Measurements from ENCODE around the gene WDPCP. TPM values are rescaled to one million over a fixed set of nuclear protein-coding genes. Genes with fewer than 3 reads are reported as not detected.

WDPCP gene
- total RNA-seq, 4 donors from 2014 or later, result 7.8 to 23.7 (median 10.7) TPM

DNA sequence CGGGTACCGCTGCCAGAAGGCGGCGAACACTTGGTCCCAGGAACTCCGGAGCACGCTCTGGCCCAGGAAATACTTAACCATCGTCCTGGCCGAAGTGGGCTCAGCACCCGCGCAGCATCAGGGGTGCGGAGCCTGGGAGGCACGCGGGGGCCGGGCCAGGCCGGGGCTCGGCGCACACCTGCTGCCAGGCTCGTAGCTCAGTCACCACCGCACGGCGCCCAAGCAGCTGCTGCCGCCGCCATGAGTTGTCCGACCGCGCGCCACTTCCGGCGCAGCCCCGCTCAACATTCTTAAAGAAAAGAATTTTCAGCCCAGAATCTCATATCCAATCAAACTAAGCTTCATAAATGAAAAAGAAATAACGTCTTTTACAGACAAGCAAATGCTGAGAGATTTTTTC lies 34.5 kb upstream of the WDPCP start:
- TF ChIP-seq POLR2AphosphoS5 (IDR thresholded peaks at IDR 0.05) (no peak), POLR2A (IDR thresholded peaks at IDR 0.05; ENCODE audit: low read depth) (no peak), EP300 (IDR thresholded peaks at IDR 0.05) (no peak)
- TF ChIP-seq, protein P1, sequence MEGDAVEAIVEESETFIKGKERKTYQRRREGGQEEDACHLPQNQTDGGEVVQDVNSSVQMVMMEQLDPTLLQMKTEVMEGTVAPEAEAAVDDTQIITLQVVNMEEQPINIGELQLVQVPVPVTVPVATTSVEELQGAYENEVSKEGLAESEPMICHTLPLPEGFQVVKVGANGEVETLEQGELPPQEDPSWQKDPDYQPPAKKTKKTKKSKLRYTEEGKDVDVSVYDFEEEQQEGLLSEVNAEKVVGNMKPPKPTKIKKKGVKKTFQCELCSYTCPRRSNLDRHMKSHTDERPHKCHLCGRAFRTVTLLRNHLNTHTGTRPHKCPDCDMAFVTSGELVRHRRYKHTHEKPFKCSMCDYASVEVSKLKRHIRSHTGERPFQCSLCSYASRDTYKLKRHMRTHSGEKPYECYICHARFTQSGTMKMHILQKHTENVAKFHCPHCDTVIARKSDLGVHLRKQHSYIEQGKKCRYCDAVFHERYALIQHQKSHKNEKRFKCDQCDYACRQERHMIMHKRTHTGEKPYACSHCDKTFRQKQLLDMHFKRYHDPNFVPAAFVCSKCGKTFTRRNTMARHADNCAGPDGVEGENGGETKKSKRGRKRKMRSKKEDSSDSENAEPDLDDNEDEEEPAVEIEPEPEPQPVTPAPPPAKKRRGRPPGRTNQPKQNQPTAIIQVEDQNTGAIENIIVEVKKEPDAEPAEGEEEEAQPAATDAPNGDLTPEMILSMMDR (IDR thresholded peaks at IDR 0.05), result no peak
- WGBS, result 95% methylated on average over 23 of the region's 31 CpGs
- intact Hi-C loops (cut with DNase I), result no loop called here
- H3K9me3 ChIP-seq, result no peaks in the 10 kb centered on the region
- H3K4me1 ChIP-seq, result no peaks in the 10 kb centered on the region
- H3K27me3 ChIP-seq, result peaks cover 0 to 13% (median 0%) of the 10 kb centered on the region in 4 donors
- H3K27ac ChIP-seq (replicated peaks in 1 of 4), result no peak overlapping the region
- no peak for DNase-seq (ENCODE audit: extremely low spot score)
- no peaks in the 10 kb centered on the region for H3K36me3 ChIP-seq
- no peak overlapping the region for H3K4me3 ChIP-seq

DNA sequence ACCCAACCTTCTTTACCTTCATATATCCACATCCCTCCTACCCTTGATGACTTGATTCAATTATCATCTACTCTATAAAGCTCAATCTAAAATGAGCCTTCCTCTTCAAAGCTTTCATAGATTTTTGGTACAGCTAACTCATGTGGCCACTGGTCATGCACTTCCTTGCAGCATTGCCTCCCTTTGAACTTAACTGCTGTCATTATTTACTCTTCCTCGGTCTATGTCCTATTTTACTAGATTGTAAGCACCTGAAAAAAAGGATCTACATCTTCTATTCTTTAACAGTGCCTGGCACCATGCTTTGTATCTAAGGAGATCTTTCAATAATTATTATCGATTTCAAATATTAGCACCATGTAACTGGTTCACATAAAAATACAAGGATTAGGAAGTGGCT lies 31.1 kb upstream of the WDPCP start:
- TF ChIP-seq POLR2AphosphoS5 (IDR thresholded peaks at IDR 0.05), result no peak
- no peak for TF ChIP-seq POLR2A (IDR thresholded peaks at IDR 0.05; ENCODE audit: low read depth)
- Histone ChIP-seq H3K27ac (replicated peaks in 1 of 4) (no peak overlapping the region), H3K9me3 (no peaks in the 10 kb centered on the region), H3K4me3 (no peak overlapping the region), H3K4me1 (no peaks in the 10 kb centered on the region), H3K36me3 (no peaks in the 10 kb centered on the region), H3K27me3 (peaks cover 0 to 13% (median 0%) of the 10 kb centered on the region in 4 donors)
- intact Hi-C loops (cut with DNase I), result no loop called here
- no peak for DNase-seq (ENCODE audit: extremely low spot score)
- WGBS, result 92% methylated on average over 2 of the region's 2 CpGs

DNA sequence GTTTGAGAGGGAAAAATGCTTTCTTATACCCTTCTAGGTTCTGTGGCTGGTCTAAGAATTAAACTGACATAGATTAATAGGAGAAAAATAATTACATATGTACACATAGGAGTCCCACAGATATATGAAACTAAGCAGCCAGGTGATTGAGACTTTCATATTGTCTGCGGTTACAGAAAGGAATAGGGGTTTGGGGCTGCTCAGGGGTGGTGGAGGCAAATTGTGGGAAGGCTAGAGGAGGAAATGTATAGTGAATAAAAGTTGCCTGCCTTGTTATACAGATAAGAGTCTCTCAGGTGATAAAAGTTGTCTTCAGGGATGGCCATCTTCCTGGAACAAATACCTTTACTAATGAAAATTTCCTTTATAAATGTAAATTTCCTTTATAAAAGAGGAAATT lies 29.1 kb upstream of the WDPCP start:
- intact Hi-C loops (cut with DNase I), result no loop called here
- Histone ChIP-seq H3K4me3 (no peak overlapping the region), H3K9me3 (no peaks in the 10 kb centered on the region), H3K27me3 (peaks cover 0 to 13% (median 0%) of the 10 kb centered on the region in 4 donors), H3K27ac (replicated peaks in 1 of 4) (no peak overlapping the region), H3K4me1 (no peaks in the 10 kb centered on the region), H3K36me3 (no peaks in the 10 kb centered on the region)
- DNase-seq (ENCODE audit: extremely low spot score), result no peak
- TF ChIP-seq POLR2A (IDR thresholded peaks at IDR 0.05; ENCODE audit: low read depth) (no peak), EP300 (IDR thresholded peaks at IDR 0.05) (no peak), POLR2AphosphoS5 (IDR thresholded peaks at IDR 0.05) (no peak)
- TF ChIP-seq, protein P1 (IDR thresholded peaks at IDR 0.05), result no peak
- 65% methylated on average over 1 of the region's 1 CpG for WGBS

DNA sequence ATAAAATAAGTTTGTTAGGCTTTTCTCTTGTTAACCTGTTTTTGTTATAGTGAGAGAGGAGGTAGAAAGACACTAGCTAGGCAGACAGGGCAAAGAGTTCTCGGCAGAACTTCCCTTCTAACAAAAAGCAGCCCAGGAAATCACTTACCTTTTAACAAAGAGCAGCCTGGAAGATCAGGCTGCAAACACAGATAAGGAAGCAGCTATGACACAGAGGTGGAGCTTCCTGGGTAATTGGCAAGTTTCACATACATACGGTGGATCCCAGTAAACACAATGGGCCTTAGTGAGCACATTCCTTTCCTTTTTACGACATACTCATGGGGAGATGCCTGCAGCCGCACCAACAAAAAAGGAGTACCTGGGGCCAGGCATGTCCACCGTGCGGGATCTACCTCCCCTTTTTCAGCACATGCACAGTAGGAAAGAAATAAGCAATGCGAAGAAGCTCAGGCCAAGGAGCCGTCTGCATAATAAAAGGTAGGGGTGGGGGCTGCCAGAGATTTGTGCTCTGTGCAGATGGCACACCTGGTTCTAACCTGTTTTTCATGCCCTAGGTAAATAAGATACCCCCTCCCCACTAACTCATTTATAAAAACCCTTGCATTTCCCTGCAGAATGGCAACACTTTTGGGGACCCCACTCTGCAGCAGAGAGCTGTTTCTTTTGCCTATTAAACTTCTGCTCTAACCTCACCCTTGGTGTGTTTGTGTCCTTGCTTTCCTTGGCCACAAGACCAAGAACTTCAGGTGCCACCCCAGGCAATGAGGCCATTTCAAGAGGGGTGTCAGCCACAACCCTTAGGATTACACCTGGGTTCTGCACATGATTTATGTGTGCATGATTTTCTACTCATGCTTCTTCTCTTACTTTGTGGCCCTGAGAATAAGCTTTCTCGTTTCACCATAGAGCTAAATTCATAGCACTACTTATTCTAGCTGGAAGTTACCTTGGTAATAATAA lies 27.0 kb upstream of the WDPCP start:
- 71% methylated on average over 9 of the region's 9 CpGs for WGBS
- TF ChIP-seq, protein P1 (IDR thresholded peaks at IDR 0.05), result no peak

DNA sequence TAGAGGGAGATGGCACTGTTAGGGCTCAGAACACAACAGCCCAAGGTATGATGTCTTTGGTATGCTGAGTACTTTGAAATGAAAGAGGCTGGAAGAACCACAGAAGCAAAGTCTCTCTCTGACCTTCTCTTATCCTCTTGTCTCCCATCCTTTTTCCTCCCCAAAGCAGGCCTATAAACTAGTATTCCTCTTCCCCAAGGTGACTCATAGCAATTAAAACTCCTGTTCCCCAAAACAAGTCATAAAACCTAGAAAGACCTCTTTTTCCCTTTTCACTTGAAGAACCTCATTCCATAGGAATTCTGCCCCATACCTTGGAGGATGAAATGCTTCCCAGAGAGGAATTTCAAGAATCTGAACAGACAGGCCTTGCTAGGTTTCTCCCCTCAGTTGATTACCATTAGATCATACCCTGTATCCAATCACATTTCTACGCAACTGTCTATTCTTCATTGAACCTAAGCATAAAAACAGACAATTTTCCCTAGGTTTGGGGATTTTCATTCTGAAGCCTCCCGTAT lies 26.2 kb upstream of the WDPCP start:
- intact Hi-C loops (cut with DNase I), result no loop called here
- Histone ChIP-seq H3K9me3 (no peaks in the 10 kb centered on the region), H3K27me3 (peaks cover 0 to 1% (median 0%) of the 10 kb centered on the region in 4 donors), H3K4me1 (no peaks in the 10 kb centered on the region), H3K27ac (replicated peaks in 1 of 4) (no peak overlapping the region), H3K4me3 (no peak overlapping the region), H3K36me3 (no peaks in the 10 kb centered on the region)
- TF ChIP-seq POLR2A (IDR thresholded peaks at IDR 0.05; ENCODE audit: low read depth) (no peak), POLR2AphosphoS5 (IDR thresholded peaks at IDR 0.05) (no peak), EP300 (IDR thresholded peaks at IDR 0.05) (no peak)
- TF ChIP-seq, protein P1 (IDR thresholded peaks at IDR 0.05), result no peak
- WGBS, result 91% methylated on average over 2 of the region's 2 CpGs
- DNase-seq (ENCODE audit: extremely low spot score), result no peak

More for the DNA sequence above, 27.0 kb upstream of the WDPCP start:
- H3K36me3 ChIP-seq, result no peaks in the 10 kb centered on the region
- H3K4me3 ChIP-seq, result no peak overlapping the region
- no peaks in the 10 kb centered on the region for H3K4me1 ChIP-seq
- DNase-seq (ENCODE audit: extremely low spot score), result no peak
- H3K27me3 ChIP-seq, result peaks cover 0 to 9% (median 0%) of the 10 kb centered on the region in 4 donors
- intact Hi-C loops (cut with DNase I), result no loop called here
- no peaks in the 10 kb centered on the region for H3K9me3 ChIP-seq
- H3K27ac ChIP-seq (replicated peaks in 1 of 4), result no peak overlapping the region

Measured in esophagus muscularis mucosa (tissue), 4 donors.